ENCODE results near the gene RAPGEFL1.
"Not testable (repeated sequence)": the region's sequence is repeated elsewhere in the genome, so short reads cannot be mapped to it uniquely, and the experiment has no call there.

Gene RAPGEFL1

GRCh38 chr17:40173778-40174135 is 3.5 kb upstream of the RAPGEFL1 start:
- DNase-seq (ENCODE audit: low read depth), result no peak

GRCh38 chr17:40174514-40174913 is 2.8 kb upstream of the RAPGEFL1 start:
- no peak for DNase-seq (ENCODE audit: low read depth)

- DNase-seq (ENCODE audit: low read depth), result no peak
These were observed 1.1 kb upstream of the RAPGEFL1 start for GRCh38 chr17:40175928-40176753.

- no peak for DNase-seq (ENCODE audit: low read depth)
These were observed 538 bp upstream of the RAPGEFL1 start for GRCh38 chr17:40176754-40177110.

GRCh38 chr17:40178021-40178601 is 841 bp downstream of the RAPGEFL1 start:
- no peak for DNase-seq (ENCODE audit: low read depth)

GRCh38 chr17:40178660-40179059 is 1.4 kb downstream of the RAPGEFL1 start:
- no peak for DNase-seq (ENCODE audit: low read depth)

- no peak for DNase-seq (ENCODE audit: low read depth)
These were observed 2.8 kb downstream of the RAPGEFL1 start for GRCh38 chr17:40179923-40180659.

GRCh38 chr17:40180694-40181093 is 3.4 kb downstream of the RAPGEFL1 start:
- no peak for DNase-seq (ENCODE audit: low read depth)

GRCh38 chr17:40181205-40181604 is 3.9 kb downstream of the RAPGEFL1 start:
- no peak for DNase-seq (ENCODE audit: low read depth)

- no peak for DNase-seq (ENCODE audit: low read depth)
These were observed 5.3 kb downstream of the RAPGEFL1 start for GRCh38 chr17:40182606-40183005.

GRCh38 chr17:40187238-40187637 is 10.0 kb downstream of the RAPGEFL1 start:
- DNase-seq (ENCODE audit: low read depth), result no peak

GRCh38 chr17:40188694-40189093 is 11.4 kb downstream of the RAPGEFL1 start:
- DNase-seq (ENCODE audit: low read depth), result no peak

- DNase-seq (ENCODE audit: low read depth), result no peak
These were observed 13.1 kb downstream of the RAPGEFL1 start for GRCh38 chr17:40190197-40191021.

GRCh38 chr17:40191237-40192208 is 14.3 kb downstream of the RAPGEFL1 start:
- peak; percentile 52 for DNase-seq (ENCODE audit: low read depth)

GRCh38 chr17:40192961-40193360 is 15.7 kb downstream of the RAPGEFL1 start:
- DNase-seq (ENCODE audit: low read depth), result no peak

GRCh38 chr17:40194821-40195220 is 17.6 kb downstream of the RAPGEFL1 start:
- no peak for DNase-seq (ENCODE audit: low read depth)

GRCh38 chr17:40197550-40197949 is 20.3 kb downstream of the RAPGEFL1 start:
- DNase-seq (ENCODE audit: low read depth), result no peak

- DNase-seq (ENCODE audit: low read depth), result not testable (repeated sequence)
These were observed 20.7 kb downstream of the RAPGEFL1 start for GRCh38 chr17:40197965-40198456.

- no peak for DNase-seq (ENCODE audit: low read depth)
These were observed 21.3 kb downstream of the RAPGEFL1 start for GRCh38 chr17:40198576-40198975.

- no peak for DNase-seq (ENCODE audit: low read depth)
These were observed 25.9 kb downstream of the RAPGEFL1 start for GRCh38 chr17:40203131-40203530.

GRCh38 chr17:40206193-40206592 is 28.9 kb downstream of the RAPGEFL1 start:
- not testable (repeated sequence) for DNase-seq (ENCODE audit: low read depth)

Measured in stimulated activated CD8-positive, alpha-beta memory T cell treated with anti-CD3 and anti-CD28 coated beads, Interleukin-12 subunit alpha, Interleukin-12 subunit beta, amount 100 ng/mL, for 1 hour (primary cell).